K562 (cell line): ENCODE results near the gene PURA. TPM values are rescaled to one million over a fixed set of nuclear protein-coding genes. Genes with fewer than 3 reads are reported as not detected.

Experiments
- CCAR2 ChIP-seq: fragments of 200-400 bp; formaldehyde crosslinking; IDR thresholded peaks from 2 replicates; pipeline ENCODE4 v1.6.1; 2017; ENCODE audit warnings: mild to moderate bottlenecking, low read depth, low read length
- DMBX1 ChIP-seq: fragments of 250-450 bp; sonication (Bioruptor Pico); IDR thresholded peaks from 2 replicates; pipeline ENCODE4 v1.8.0; 2022; ENCODE audit warnings: inconsistent platforms, mild to moderate bottlenecking, moderate library complexity, borderline replicate concordance
- HMG20B ChIP-seq: fragments of 250-450 bp; sonication (Bioruptor Pico); IDR thresholded peaks from 2 replicates; pipeline ENCODE4 v1.5.0; 2021; ENCODE audit warnings: mild to moderate bottlenecking
- HOXB6 ChIP-seq: fragments of 250-450 bp; sonication (Bioruptor Pico); IDR thresholded peaks from 2 replicates; pipeline ENCODE4 v1.5.1; 2022; ENCODE audit warnings: mild to moderate bottlenecking, borderline replicate concordance
- KDM2B ChIP-seq: fragments of 250-450 bp; sonication (Bioruptor Pico); IDR thresholded peaks from 2 replicates; pipeline ENCODE4 v1.8.0; 2021; ENCODE audit warnings: mild to moderate bottlenecking, moderate library complexity
- KDM5B ChIP-seq: fragments of 200-600 bp; sonication (generic); IDR thresholded peaks from 2 replicates; pipeline ENCODE4 v1.6.1; 2012; ENCODE audit warnings: low read depth, mild to moderate bottlenecking, moderate library complexity, low read length, control low read depth, inconsistent platforms; ENCODE audit not compliant: insufficient replicate concordance
- MLLT1 ChIP-seq, 2 experiments: fragments of 450-650 bp; IDR thresholded peaks; 2 replicates each; pipeline ENCODE4 v1.6.1; 2016
- NELFE ChIP-seq: IDR thresholded peaks from 2 replicates; pipeline ENCODE4 v1.6.1; 2011; ENCODE audit warnings: mild to moderate bottlenecking; ENCODE audit not compliant: insufficient read depth, insufficient read length
- PCBP2 ChIP-seq: fragments of 200-400 bp; formaldehyde crosslinking; IDR thresholded peaks from 2 replicates; pipeline ENCODE4 v1.6.1; 2018; ENCODE audit warnings: low read length, low read depth, mild to moderate bottlenecking, moderate library complexity; ENCODE audit not compliant: poor library complexity, severe bottlenecking
- POLR2AphosphoS5 ChIP-seq: IDR thresholded peaks from 2 replicates; pipeline ENCODE4 v1.6.1; 2011; ENCODE audit warnings: mild to moderate bottlenecking, low read depth, low read length, moderate library complexity; ENCODE audit not compliant: control insufficient read depth, insufficient read depth
- RBM15 ChIP-seq: fragments of 200-400 bp; formaldehyde crosslinking; IDR thresholded peaks from 2 replicates; pipeline ENCODE4 v1.6.1; 2018; ENCODE audit warnings: mild to moderate bottlenecking, low read length, moderate library complexity; ENCODE audit not compliant: insufficient read depth
- SAFB2 ChIP-seq: fragments of 200-400 bp; formaldehyde crosslinking; IDR thresholded peaks from 2 replicates; pipeline ENCODE4 v1.6.1; 2018; ENCODE audit warnings: borderline replicate concordance, low read length, low read depth, moderate library complexity; ENCODE audit not compliant: severe bottlenecking
- SMAD4 ChIP-seq: fragments of 250-450 bp; sonication (Bioruptor Pico); conservative IDR thresholded peaks from 2 replicates; pipeline ENCODE4 v1.8.0; 2021; ENCODE audit warnings: inconsistent platforms, mild to moderate bottlenecking, moderate library complexity
- SMARCC2 ChIP-seq: fragments of 450-650 bp; IDR thresholded peaks from 2 replicates; pipeline ENCODE4 v1.6.1; 2017; ENCODE audit warnings: antibody characterized with exemption, moderate library complexity, mild to moderate bottlenecking, low read depth
- polyA plus RNA-seq, 8 experiments: library from polyadenylated mRNA; depleted of rRNA in 4 of 8; stranded (reverse) in 5 of 8; unstranded in 3 of 8; fragments of >200 nt; fragmentation: Nextera tagmentation in 2 of 8; fragmentation: Illumina TruSeq in 1 of 8; extraction: Ambion mirVana in 2 of 8; extraction: Trizol in 1 of 8; gene quantifications; 2 replicates each; pipeline versions ENCODE4 v1.2.1 to v1.2.3, GENCODE V29; 2011 to 2014; ENCODE audit warnings: inconsistent platforms in 1 of 8, missing spikeins in 1 of 8
- total RNA-seq, 7 experiments: library from RNA; depleted of rRNA in 6 of 7; stranded (reverse); fragments of >200 nt in 6 of 7; fragmentation: Illumina TruSeq in 2 of 7; extraction: Trizol in 2 of 7; gene quantifications; 2 replicates each; pipeline versions ENCODE4 v1.2.1 to v1.2.3, GENCODE V29; 2011 to 2021; ENCODE audit warnings: low replicate concordance in 1 of 7
- TF ChIP-seq, protein P1 (sequence below), 2 experiments: IDR thresholded peaks; 2 replicates each; pipeline ENCODE4 v1.6.1; 2012; ENCODE audit warnings: improper control_type of control experiment in 2 of 2, low read depth in 2 of 2, low read length in 2 of 2, borderline replicate concordance in 1 of 2
- TF ChIP-seq, protein P2 (sequence below), 2 experiments: IDR thresholded peaks in 1 of 2; conservative IDR thresholded peaks in 1 of 2; 2 replicates each; pipeline ENCODE4 v1.6.1; 2016; ENCODE audit warnings: low read depth in 2 of 2, mild to moderate bottlenecking in 1 of 2, missing compliant biosample characterization in 1 of 2, missing genetic modification characterization in 1 of 2, moderate library complexity in 1 of 2
- TF ChIP-seq, protein P3 (sequence below), 2 experiments: IDR thresholded peaks; 2 replicates each; pipeline ENCODE4 v1.6.1; 2011; ENCODE audit warnings: borderline replicate concordance in 1 of 2, control low read depth in 1 of 2, low read depth in 1 of 2, low read length in 1 of 2, mild to moderate bottlenecking in 1 of 2, mixed read lengths in 1 of 2, moderate library complexity in 1 of 2; ENCODE audit not compliant: insufficient read depth in 1 of 2, insufficient read length in 1 of 2, poor library complexity in 1 of 2, severe bottlenecking in 1 of 2; ENCODE audit errors: extremely low read depth in 1 of 2

PURA gene
- total and polyA plus RNA-seq, 9 of the 15 experiments (the other 6 are each of a cell fraction or from before 2014, with no cell fraction given) = 3.2 to 11.1 (median 5.4) TPM

- TF ChIP-seq, protein P1, sequence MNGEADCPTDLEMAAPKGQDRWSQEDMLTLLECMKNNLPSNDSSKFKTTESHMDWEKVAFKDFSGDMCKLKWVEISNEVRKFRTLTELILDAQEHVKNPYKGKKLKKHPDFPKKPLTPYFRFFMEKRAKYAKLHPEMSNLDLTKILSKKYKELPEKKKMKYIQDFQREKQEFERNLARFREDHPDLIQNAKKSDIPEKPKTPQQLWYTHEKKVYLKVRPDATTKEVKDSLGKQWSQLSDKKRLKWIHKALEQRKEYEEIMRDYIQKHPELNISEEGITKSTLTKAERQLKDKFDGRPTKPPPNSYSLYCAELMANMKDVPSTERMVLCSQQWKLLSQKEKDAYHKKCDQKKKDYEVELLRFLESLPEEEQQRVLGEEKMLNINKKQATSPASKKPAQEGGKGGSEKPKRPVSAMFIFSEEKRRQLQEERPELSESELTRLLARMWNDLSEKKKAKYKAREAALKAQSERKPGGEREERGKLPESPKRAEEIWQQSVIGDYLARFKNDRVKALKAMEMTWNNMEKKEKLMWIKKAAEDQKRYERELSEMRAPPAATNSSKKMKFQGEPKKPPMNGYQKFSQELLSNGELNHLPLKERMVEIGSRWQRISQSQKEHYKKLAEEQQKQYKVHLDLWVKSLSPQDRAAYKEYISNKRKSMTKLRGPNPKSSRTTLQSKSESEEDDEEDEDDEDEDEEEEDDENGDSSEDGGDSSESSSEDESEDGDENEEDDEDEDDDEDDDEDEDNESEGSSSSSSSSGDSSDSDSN (IDR thresholded peaks at IDR 0.05; ENCODE audit: borderline replicate concordance in 1 of 2, low read depth in 2 of 2, low read length in 2 of 2) = peak in 1 of 2 experiments; percentile 61; a peak in 1 of 4 replicates
- TF ChIP-seq KDM5B (no peak), SMAD4 (CRISPR knock-in tag) (peak; percentile 48), SMARCC2 (no peak), KDM2B (no peak), RBM15 (no peak), HMG20B (no peak), HOXB6 (no peak), SAFB2 (no peak), NELFE (no peak), PCBP2 (no peak), MLLT1 (IDR thresholded peaks at IDR 0.05) (no peak), CCAR2 (no peak), DMBX1 (CRISPR knock-in tag) (no peak), POLR2AphosphoS5 (peak; percentile 86)
- TF ChIP-seq, protein P2, sequence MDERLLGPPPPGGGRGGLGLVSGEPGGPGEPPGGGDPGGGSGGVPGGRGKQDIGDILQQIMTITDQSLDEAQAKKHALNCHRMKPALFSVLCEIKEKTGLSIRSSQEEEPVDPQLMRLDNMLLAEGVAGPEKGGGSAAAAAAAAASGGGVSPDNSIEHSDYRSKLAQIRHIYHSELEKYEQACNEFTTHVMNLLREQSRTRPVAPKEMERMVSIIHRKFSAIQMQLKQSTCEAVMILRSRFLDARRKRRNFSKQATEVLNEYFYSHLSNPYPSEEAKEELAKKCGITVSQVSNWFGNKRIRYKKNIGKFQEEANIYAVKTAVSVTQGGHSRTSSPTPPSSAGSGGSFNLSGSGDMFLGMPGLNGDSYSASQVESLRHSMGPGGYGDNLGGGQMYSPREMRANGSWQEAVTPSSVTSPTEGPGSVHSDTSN (CRISPR knock-in tag; IDR thresholded peaks at IDR 0.05; ENCODE audit: low read depth) = no peak
- TF ChIP-seq, protein P2 (tag; conservative IDR thresholded peaks at IDR 0.05; ENCODE audit: low read depth) = no peak
- TF ChIP-seq, protein P3, sequence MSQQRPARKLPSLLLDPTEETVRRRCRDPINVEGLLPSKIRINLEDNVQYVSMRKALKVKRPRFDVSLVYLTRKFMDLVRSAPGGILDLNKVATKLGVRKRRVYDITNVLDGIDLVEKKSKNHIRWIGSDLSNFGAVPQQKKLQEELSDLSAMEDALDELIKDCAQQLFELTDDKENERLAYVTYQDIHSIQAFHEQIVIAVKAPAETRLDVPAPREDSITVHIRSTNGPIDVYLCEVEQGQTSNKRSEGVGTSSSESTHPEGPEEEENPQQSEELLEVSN (IDR thresholded peaks at IDR 0.05; ENCODE audit: borderline replicate concordance in 1 of 2, extremely low read depth in 1 of 2, insufficient read depth in 1 of 2, insufficient read length in 1 of 2, low read depth in 1 of 2, low read length in 1 of 2, poor library complexity in 1 of 2, severe bottlenecking in 1 of 2) = peak; percentile 49 to 90
Observed at GRCh38 chr5:140113699-140114263, at the start of gene PURA (continued).
